ENCODE results near the gene PLEKHA6. TPM values are rescaled to one million over a fixed set of nuclear protein-coding genes. Genes with fewer than 3 reads are reported as not detected.
"Not testable (repeated sequence)": the region's sequence is repeated elsewhere in the genome, so short reads cannot be mapped to it uniquely, and the experiment has no call there.

Gene PLEKHA6
- total RNA-seq, 1 experiment from 2014 or later, result 5.5 TPM

DNA sequence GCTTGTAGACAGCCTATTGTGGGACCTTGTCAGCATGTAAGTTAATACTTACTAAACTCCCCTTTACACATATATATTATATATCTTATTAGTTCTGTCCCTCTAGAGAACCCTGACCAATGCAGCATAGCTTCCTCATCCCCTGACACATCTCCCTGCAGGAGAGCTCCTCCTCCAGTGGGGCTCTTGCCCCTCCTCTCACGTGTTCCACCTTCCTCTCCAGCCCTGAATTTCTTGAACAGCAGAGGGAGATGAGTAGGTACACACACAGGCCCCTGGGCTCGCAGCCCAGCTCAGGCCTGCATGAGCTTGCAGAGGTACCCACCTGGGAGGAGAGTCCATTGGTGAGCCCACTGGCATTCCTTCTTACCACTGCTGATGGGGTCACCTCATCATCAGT is 118.7 kb downstream of the PLEKHA6 start:
- ChIA-PET POLR2A (interaction anchor here (0.6 kb wide), 1 partner anchor 9 kb away, joined by 4 read pairs; no protein-coding TSS in a partner anchor), CTCF (no interaction called here)
- intact Hi-C loops (cut with micrococcal nuclease; ENCODE audit: unreplicated experiment) (no loop called here), in situ Hi-C loops (cut with HindIII; ENCODE audit: low pct_unique_long_range_greater_than_20kb, low sequenced_read_pairs) (no loop called here)
- no peaks in the 10 kb centered on the region for H3K9me3 ChIP-seq (ENCODE audit: control insufficient read depth, insufficient read depth, low read depth, low read length)
- DNase-seq (ENCODE audit: low read depth, low spot score), result no peak
- no peak overlapping the region for H3K27ac ChIP-seq (ENCODE audit: low read length)
- BruUV-seq (replicated peaks), result no TSS peak
- H3K4me1 ChIP-seq (ENCODE audit: control insufficient read depth, insufficient read depth, low read length), result no peaks in the 10 kb centered on the region
- H3K36me3 ChIP-seq (ENCODE audit: control insufficient read depth, insufficient read depth, low read length), result no peaks in the 10 kb centered on the region
- no peak; the same call in 1 of the 2 replicates for ATAC-seq
- H3K4me3 ChIP-seq (ENCODE audit: low read depth in 2 of 2, low read length in 2 of 2), result no peak overlapping the region
- no peaks in the 10 kb centered on the region for H3K27me3 ChIP-seq (ENCODE audit: control insufficient read depth, insufficient read depth, low read length)
- TF ChIP-seq POLR2AphosphoS5 (IDR thresholded peaks at IDR 0.05; ENCODE audit: low read depth, low read length) (no peak), SIN3A (IDR thresholded peaks at IDR 0.05; ENCODE audit: borderline replicate concordance, insufficient read depth, low read depth, low read length) (no peak), TCF7L2 (IDR thresholded peaks at IDR 0.05; ENCODE audit: low read depth, low read length) (no peak)
- TF ChIP-seq, protein P1, sequence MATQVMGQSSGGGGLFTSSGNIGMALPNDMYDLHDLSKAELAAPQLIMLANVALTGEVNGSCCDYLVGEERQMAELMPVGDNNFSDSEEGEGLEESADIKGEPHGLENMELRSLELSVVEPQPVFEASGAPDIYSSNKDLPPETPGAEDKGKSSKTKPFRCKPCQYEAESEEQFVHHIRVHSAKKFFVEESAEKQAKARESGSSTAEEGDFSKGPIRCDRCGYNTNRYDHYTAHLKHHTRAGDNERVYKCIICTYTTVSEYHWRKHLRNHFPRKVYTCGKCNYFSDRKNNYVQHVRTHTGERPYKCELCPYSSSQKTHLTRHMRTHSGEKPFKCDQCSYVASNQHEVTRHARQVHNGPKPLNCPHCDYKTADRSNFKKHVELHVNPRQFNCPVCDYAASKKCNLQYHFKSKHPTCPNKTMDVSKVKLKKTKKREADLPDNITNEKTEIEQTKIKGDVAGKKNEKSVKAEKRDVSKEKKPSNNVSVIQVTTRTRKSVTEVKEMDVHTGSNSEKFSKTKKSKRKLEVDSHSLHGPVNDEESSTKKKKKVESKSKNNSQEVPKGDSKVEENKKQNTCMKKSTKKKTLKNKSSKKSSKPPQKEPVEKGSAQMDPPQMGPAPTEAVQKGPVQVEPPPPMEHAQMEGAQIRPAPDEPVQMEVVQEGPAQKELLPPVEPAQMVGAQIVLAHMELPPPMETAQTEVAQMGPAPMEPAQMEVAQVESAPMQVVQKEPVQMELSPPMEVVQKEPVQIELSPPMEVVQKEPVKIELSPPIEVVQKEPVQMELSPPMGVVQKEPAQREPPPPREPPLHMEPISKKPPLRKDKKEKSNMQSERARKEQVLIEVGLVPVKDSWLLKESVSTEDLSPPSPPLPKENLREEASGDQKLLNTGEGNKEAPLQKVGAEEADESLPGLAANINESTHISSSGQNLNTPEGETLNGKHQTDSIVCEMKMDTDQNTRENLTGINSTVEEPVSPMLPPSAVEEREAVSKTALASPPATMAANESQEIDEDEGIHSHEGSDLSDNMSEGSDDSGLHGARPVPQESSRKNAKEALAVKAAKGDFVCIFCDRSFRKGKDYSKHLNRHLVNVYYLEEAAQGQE (IDR thresholded peaks at IDR 0.05; ENCODE audit: insufficient read depth in 1 of 2, low read depth in 2 of 2, low read length in 1 of 2), result no peak
- TF ChIP-seq, protein P2, sequence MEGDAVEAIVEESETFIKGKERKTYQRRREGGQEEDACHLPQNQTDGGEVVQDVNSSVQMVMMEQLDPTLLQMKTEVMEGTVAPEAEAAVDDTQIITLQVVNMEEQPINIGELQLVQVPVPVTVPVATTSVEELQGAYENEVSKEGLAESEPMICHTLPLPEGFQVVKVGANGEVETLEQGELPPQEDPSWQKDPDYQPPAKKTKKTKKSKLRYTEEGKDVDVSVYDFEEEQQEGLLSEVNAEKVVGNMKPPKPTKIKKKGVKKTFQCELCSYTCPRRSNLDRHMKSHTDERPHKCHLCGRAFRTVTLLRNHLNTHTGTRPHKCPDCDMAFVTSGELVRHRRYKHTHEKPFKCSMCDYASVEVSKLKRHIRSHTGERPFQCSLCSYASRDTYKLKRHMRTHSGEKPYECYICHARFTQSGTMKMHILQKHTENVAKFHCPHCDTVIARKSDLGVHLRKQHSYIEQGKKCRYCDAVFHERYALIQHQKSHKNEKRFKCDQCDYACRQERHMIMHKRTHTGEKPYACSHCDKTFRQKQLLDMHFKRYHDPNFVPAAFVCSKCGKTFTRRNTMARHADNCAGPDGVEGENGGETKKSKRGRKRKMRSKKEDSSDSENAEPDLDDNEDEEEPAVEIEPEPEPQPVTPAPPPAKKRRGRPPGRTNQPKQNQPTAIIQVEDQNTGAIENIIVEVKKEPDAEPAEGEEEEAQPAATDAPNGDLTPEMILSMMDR (IDR thresholded peaks at IDR 0.05), result no peak

DNA sequence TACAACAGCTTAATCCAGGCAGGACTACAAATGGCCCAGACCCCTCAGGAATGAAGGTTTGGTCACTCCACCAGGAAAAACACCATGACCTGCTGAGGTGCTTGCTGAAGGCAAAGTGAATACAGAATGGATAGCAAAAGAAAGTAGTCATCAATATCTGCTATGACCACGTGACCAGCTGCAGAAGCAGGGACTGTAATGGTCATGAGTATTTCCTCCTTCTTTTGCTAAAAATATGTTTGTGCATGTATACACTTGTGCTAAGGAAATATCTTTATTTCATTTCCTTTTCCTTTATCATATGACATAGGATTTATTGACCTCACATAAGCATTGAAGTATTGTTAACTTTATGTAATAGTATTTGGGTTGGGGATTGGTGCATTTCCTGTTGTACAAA is 119.5 kb downstream of the PLEKHA6 start:
- no TSS peak for BruUV-seq (replicated peaks)
- in situ Hi-C loops (cut with HindIII; ENCODE audit: low pct_unique_long_range_greater_than_20kb, low sequenced_read_pairs), result no loop called here
- CTCF ChIA-PET, result no interaction called here

DNA sequence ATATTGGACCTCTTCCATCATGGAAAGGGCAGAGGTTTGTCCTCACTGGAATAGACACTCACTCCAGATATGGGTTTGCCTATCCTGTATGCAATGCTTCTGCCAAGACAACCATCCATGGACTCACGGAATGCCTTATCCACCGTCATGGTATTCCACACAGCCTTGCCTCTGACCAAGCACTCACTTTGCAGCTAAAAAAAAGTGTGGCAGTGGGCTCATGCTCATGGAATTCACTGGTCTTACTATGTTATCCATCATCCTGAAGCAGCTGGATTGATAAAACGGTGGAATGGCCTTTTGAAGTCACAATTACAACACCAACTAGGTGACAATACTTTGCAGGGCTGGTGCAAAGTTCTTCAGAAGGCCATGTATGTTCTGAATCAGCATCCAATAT is 120.3 kb downstream of the PLEKHA6 start:
- BruUV-seq (replicated peaks); H3K4me3 ChIP-seq (ENCODE audit: low read depth in 2 of 2, low read length in 2 of 2); in situ Hi-C loops (cut with HindIII; ENCODE audit: low pct_unique_long_range_greater_than_20kb, low sequenced_read_pairs); POLR2A ChIA-PET; ATAC-seq; H3K4me1 ChIP-seq (ENCODE audit: control insufficient read depth, insufficient read depth, low read length); H3K27ac ChIP-seq (ENCODE audit: low read length); H3K27me3 ChIP-seq (ENCODE audit: control insufficient read depth, insufficient read depth, low read length); DNase-seq (ENCODE audit: low read depth, low spot score); intact Hi-C loops (cut with micrococcal nuclease; ENCODE audit: unreplicated experiment); CTCF ChIA-PET; H3K36me3 ChIP-seq (ENCODE audit: control insufficient read depth, insufficient read depth, low read length); H3K9me3 ChIP-seq (ENCODE audit: control insufficient read depth, insufficient read depth, low read depth, low read length): not testable (repeated sequence)

More for the DNA sequence above, 119.5 kb downstream of the PLEKHA6 start:
- no peaks in the 10 kb centered on the region for H3K9me3 ChIP-seq (ENCODE audit: control insufficient read depth, insufficient read depth, low read depth, low read length)
- intact Hi-C loops (cut with micrococcal nuclease; ENCODE audit: unreplicated experiment), result no loop called here
- POLR2A ChIA-PET, result no interaction called here
- TF ChIP-seq, protein P2 (IDR thresholded peaks at IDR 0.05), result no peak
- TF ChIP-seq SIN3A (IDR thresholded peaks at IDR 0.05; ENCODE audit: borderline replicate concordance, insufficient read depth, low read depth, low read length) (no peak), POLR2AphosphoS5 (IDR thresholded peaks at IDR 0.05; ENCODE audit: low read depth, low read length) (no peak), TCF7L2 (IDR thresholded peaks at IDR 0.05; ENCODE audit: low read depth, low read length) (no peak)
- TF ChIP-seq, protein P1 (IDR thresholded peaks at IDR 0.05; ENCODE audit: insufficient read depth in 1 of 2, low read depth in 2 of 2, low read length in 1 of 2), result no peak
- no peak for DNase-seq (ENCODE audit: low read depth, low spot score)
- no peaks in the 10 kb centered on the region for H3K4me1 ChIP-seq (ENCODE audit: control insufficient read depth, insufficient read depth, low read length)
- no peaks in the 10 kb centered on the region for H3K36me3 ChIP-seq (ENCODE audit: control insufficient read depth, insufficient read depth, low read length)
- H3K27me3 ChIP-seq (ENCODE audit: control insufficient read depth, insufficient read depth, low read length), result no peaks in the 10 kb centered on the region
- H3K27ac ChIP-seq (ENCODE audit: low read length), result no peak overlapping the region
- no peak for ATAC-seq
- no peak overlapping the region for H3K4me3 ChIP-seq (ENCODE audit: low read depth in 2 of 2, low read length in 2 of 2)

DNA sequence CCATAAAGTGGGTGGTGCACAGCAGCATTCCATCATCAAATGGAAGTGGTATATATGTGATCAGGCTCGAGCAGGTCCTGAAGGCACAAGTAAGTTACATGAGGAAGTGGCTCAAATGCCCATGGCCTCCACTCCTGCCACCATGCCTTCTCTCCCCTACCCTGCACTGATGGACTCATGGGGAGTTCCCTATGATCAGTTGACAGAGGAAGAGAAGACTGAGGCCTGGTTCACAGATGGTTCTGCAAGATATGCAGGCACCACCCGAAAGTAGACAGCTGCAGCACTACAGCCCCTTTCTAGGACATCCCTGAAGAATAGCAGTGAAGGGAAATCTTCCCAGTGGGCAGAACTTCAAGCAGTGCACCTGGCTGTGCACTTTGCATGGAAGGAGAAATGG is 121.2 kb downstream of the PLEKHA6 start:
- DNase-seq (ENCODE audit: low read depth, low spot score); in situ Hi-C loops (cut with HindIII; ENCODE audit: low pct_unique_long_range_greater_than_20kb, low sequenced_read_pairs); ATAC-seq; H3K4me3 ChIP-seq (ENCODE audit: low read depth in 2 of 2, low read length in 2 of 2); H3K9me3 ChIP-seq (ENCODE audit: control insufficient read depth, insufficient read depth, low read depth, low read length); intact Hi-C loops (cut with micrococcal nuclease; ENCODE audit: unreplicated experiment); H3K4me1 ChIP-seq (ENCODE audit: control insufficient read depth, insufficient read depth, low read length); POLR2A ChIA-PET; H3K27ac ChIP-seq (ENCODE audit: low read length); CTCF ChIA-PET; H3K36me3 ChIP-seq (ENCODE audit: control insufficient read depth, insufficient read depth, low read length); BruUV-seq (replicated peaks); H3K27me3 ChIP-seq (ENCODE audit: control insufficient read depth, insufficient read depth, low read length): not testable (repeated sequence)

Data from Panc1 (cell line).